Prostate gland (tissue), 2 donors: ENCODE measurements around the gene MYCBP2.

Experiments used
- POLR2A ChIP-seq: fragments of 450-650 bp; IDR thresholded peaks from one replicate; pipeline ENCODE4 v1.6.1; 2016; ENCODE audit warnings: antibody characterized with exemption, mild to moderate bottlenecking
- POLR2AphosphoS5 ChIP-seq: sonication (generic); formaldehyde crosslinking; IDR thresholded peaks from one replicate; pipeline ENCODE4 v1.6.1; 2017; ENCODE audit warnings: antibody characterized with exemption
- TF ChIP-seq, protein P1 (sequence below), 4 experiments: fragments of 200-600 bp in 2 of 4; fragments of 450-650 bp in 2 of 4; sonication (generic) in 2 of 4; IDR thresholded peaks; 1 replicate in 3 of 4; 2 replicates in 1 of 4; pipeline ENCODE4 v1.5.1; 2016 to 2019; ENCODE audit warnings: antibody characterized with exemption in 4 of 4, mild to moderate bottlenecking in 2 of 4, moderate library complexity in 2 of 4

DNA sequence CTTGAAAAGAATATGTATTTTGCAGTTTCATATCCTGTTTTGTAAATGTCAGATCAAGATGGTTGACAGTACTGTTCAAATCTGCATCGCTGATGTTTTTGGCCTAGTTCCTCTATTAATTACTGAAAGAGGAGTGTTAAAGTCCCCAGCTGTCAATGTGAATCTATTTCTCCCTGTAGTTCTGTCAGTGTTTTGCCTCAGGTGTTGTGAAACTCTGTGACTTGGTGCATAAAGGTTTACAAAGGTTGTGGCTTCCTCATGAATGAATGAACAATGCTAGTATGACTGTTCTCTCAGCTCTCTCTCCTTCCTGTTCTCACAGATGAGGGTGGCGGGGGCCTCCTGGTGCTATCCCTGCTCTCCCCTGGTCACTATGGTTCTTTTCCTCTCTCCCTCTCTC is 142.4 kb downstream of the MYCBP2 start:
- TF ChIP-seq, protein P1, sequence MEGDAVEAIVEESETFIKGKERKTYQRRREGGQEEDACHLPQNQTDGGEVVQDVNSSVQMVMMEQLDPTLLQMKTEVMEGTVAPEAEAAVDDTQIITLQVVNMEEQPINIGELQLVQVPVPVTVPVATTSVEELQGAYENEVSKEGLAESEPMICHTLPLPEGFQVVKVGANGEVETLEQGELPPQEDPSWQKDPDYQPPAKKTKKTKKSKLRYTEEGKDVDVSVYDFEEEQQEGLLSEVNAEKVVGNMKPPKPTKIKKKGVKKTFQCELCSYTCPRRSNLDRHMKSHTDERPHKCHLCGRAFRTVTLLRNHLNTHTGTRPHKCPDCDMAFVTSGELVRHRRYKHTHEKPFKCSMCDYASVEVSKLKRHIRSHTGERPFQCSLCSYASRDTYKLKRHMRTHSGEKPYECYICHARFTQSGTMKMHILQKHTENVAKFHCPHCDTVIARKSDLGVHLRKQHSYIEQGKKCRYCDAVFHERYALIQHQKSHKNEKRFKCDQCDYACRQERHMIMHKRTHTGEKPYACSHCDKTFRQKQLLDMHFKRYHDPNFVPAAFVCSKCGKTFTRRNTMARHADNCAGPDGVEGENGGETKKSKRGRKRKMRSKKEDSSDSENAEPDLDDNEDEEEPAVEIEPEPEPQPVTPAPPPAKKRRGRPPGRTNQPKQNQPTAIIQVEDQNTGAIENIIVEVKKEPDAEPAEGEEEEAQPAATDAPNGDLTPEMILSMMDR (IDR thresholded peaks at IDR 0.05), result no peak
- TF ChIP-seq POLR2A (no peak), POLR2AphosphoS5 (no peak)
